Right atrium auricular region (tissue), 2 donors: Measurements from ENCODE around the gene PIK3C2G. TPM values are rescaled to one million over a fixed set of nuclear protein-coding genes. Genes with fewer than 3 reads are reported as not detected.

Experiments
- DNase-seq: peaks from one replicate; pipeline ENCODE4 v3.0.0-alpha.2; 2019; ENCODE audit warnings: low spot score
- H3K27ac ChIP-seq, 2 donors: fragments of 200-600 bp; sonication (generic); 1 replicate in 1 of 2; 2 replicates in 1 of 2; pipeline ENCODE4 v1.5.1; 2016 to 2019
- H3K27me3 ChIP-seq, 2 donors: fragments of 200-600 bp; sonication (generic); one replicate each; pipeline versions ENCODE4 v1.5.1 to v1.6.0; 2017 to 2019
- H3K36me3 ChIP-seq: fragments of 200-600 bp; sonication (generic); one replicate; pipeline ENCODE4 v1.5.1; 2016
- H3K4me1 ChIP-seq, 2 donors: fragments of 200-600 bp; sonication (generic); one replicate each; pipeline versions ENCODE4 v1.5.1 to v1.6.0; 2017 to 2019
- H3K4me3 ChIP-seq, 2 donors: fragments of 200-600 bp; sonication (generic); 1 replicate in 1 of 2; 2 replicates in 1 of 2; pipeline ENCODE4 v1.5.1; 2017 to 2019; ENCODE audit warnings: mild to moderate bottlenecking in 1 of 2, moderate library complexity in 1 of 2
- H3K9me3 ChIP-seq, 2 donors: fragments of 200-600 bp; sonication (generic); one replicate each; pipeline ENCODE4 v1.5.1; 2019
- CTCF ChIP-seq, 2 donors: fragments of 200-600 bp; sonication (generic); IDR thresholded peaks; one replicate each; pipeline ENCODE4 v1.5.1; 2019; ENCODE audit warnings: antibody characterized with exemption in 2 of 2
- total RNA-seq, 2 donors: library from RNA; depleted of rRNA; stranded (reverse); fragments of >200 nt; gene quantifications; one replicate each; pipeline ENCODE4 v1.1.0, GENCODE V29; 2016

PIK3C2G gene
- total RNA-seq, 2 donors from 2014 or later: not detected

GRCh38 chr12:18363321-18363720 lies 102.0 kb downstream of the PIK3C2G start:
- no peaks in the 10 kb centered on the region for H3K27me3 ChIP-seq
- no peak for DNase-seq
- no peak for TF ChIP-seq CTCF (IDR thresholded peaks at IDR 0.05)
- H3K36me3 ChIP-seq: no peaks in the 10 kb centered on the region
- no peaks in the 10 kb centered on the region for H3K4me1 ChIP-seq
- no peak overlapping the region for H3K4me3 ChIP-seq
- H3K27ac ChIP-seq: no peak overlapping the region
- no peaks in the 10 kb centered on the region for H3K9me3 ChIP-seq

- H3K27me3 ChIP-seq: no peaks in the 10 kb centered on the region
- no peaks in the 10 kb centered on the region for H3K9me3 ChIP-seq
- no peaks in the 10 kb centered on the region for H3K36me3 ChIP-seq
- DNase-seq: no peak
- TF ChIP-seq CTCF (IDR thresholded peaks at IDR 0.05): no peak
- no peaks in the 10 kb centered on the region for H3K4me1 ChIP-seq
- no peak overlapping the region for H3K4me3 ChIP-seq
- H3K27ac ChIP-seq: no peak overlapping the region
Observed at GRCh38 chr12:18368594-18368993, 107.3 kb downstream of the PIK3C2G start.

GRCh38 chr12:18373181-18373580 lies 111.9 kb downstream of the PIK3C2G start:
- no peak for DNase-seq

GRCh38 chr12:18375131-18375530 lies 113.8 kb downstream of the PIK3C2G start:
- Histone ChIP-seq H3K27ac (no peak overlapping the region), H3K27me3 (no peaks in the 10 kb centered on the region), H3K4me3 (no peak overlapping the region), H3K9me3 (no peaks in the 10 kb centered on the region), H3K36me3 (no peaks in the 10 kb centered on the region), H3K4me1 (no peaks in the 10 kb centered on the region)
- TF ChIP-seq CTCF (IDR thresholded peaks at IDR 0.05): no peak
- no peak for DNase-seq

More at GRCh38 chr12:18373181-18373580, 111.9 kb downstream of the PIK3C2G start:
- Histone ChIP-seq H3K4me1 (no peaks in the 10 kb centered on the region), H3K9me3 (no peaks in the 10 kb centered on the region), H3K4me3 (no peak overlapping the region), H3K27ac (no peak overlapping the region), H3K36me3 (no peaks in the 10 kb centered on the region), H3K27me3 (no peaks in the 10 kb centered on the region)
- TF ChIP-seq CTCF (IDR thresholded peaks at IDR 0.05): no peak

- Histone ChIP-seq H3K4me3 (no peak overlapping the region), H3K27me3 (no peaks in the 10 kb centered on the region), H3K4me1 (no peaks in the 10 kb centered on the region), H3K27ac (no peak overlapping the region), H3K9me3 (no peaks in the 10 kb centered on the region), H3K36me3 (no peaks in the 10 kb centered on the region)
- DNase-seq: no peak
- TF ChIP-seq CTCF (IDR thresholded peaks at IDR 0.05): no peak
Observed at GRCh38 chr12:18375583-18375982, 114.3 kb downstream of the PIK3C2G start.

- Histone ChIP-seq H3K4me3 (no peak overlapping the region), H3K4me1 (peaks cover 0 to 16% of the 10 kb centered on the region in 2 donors), H3K27me3 (no peaks in the 10 kb centered on the region), H3K36me3 (no peaks in the 10 kb centered on the region), H3K9me3 (no peaks in the 10 kb centered on the region), H3K27ac (no peak overlapping the region)
- TF ChIP-seq CTCF (IDR thresholded peaks at IDR 0.05): no peak
- DNase-seq: no peak
Observed at GRCh38 chr12:18382236-18382885, 121.0 kb downstream of the PIK3C2G start.
